Mesothelial cell of epicardium (in vitro differentiated cells): ENCODE results near the gene FOXK1. TPM values are rescaled to one million over a fixed set of nuclear protein-coding genes. Genes with fewer than 3 reads are reported as not detected.

Experiments
- DNase-seq, 2 experiments: peaks; one replicate each; pipeline ENCODE4 v3.0.0; 2021; ENCODE audit warnings: low spot score in 2 of 2; ENCODE audit not compliant: unreplicated experiment in 2 of 2
- H3K27ac Mint-ChIP-seq: 2 replicates; pipeline ENCODE4 v1.8.0; 2021; ENCODE audit warnings: mixed read lengths
- H3K27me3 Mint-ChIP-seq: 2 replicates; pipeline ENCODE4 v1.8.0; 2021; ENCODE audit warnings: low read depth, mixed read lengths
- H3K36me3 Mint-ChIP-seq: 2 replicates; pipeline ENCODE4 v1.8.0; 2021; ENCODE audit warnings: mixed read lengths
- H3K4me1 Mint-ChIP-seq: 2 replicates; pipeline ENCODE4 v1.8.0; 2021; ENCODE audit warnings: mixed read lengths
- H3K4me3 Mint-ChIP-seq: 2 replicates; pipeline ENCODE4 v1.8.0; 2021; ENCODE audit warnings: mild to moderate bottlenecking, moderate library complexity, mixed read lengths
- H3K9me3 Mint-ChIP-seq: 2 replicates; pipeline ENCODE4 v1.8.0; 2021; ENCODE audit warnings: mixed read lengths
- total RNA-seq: library from RNA; stranded (reverse); gene quantifications from 3 replicates; pipeline ENCODE4 v1.2.1, GENCODE V29; 2021
- TF ChIP-seq, protein P1 (sequence below): fragments of 200-600 bp; sonication (generic); IDR thresholded peaks from one replicate; pipeline ENCODE4 v1.5.0; 2021; ENCODE audit warnings: antibody characterized with exemption; ENCODE audit not compliant: unreplicated experiment

Gene FOXK1
- total RNA-seq, 1 donor from 2014 or later: 57.3 TPM

GRCh38 chr7:4711634-4712033 is 29.5 kb downstream of the FOXK1 start:
- peaks cover 6% of the 10 kb centered on the region for H3K9me3 Mint-ChIP-seq
- no peak overlapping the region for H3K27ac Mint-ChIP-seq
- TF ChIP-seq, protein P1, sequence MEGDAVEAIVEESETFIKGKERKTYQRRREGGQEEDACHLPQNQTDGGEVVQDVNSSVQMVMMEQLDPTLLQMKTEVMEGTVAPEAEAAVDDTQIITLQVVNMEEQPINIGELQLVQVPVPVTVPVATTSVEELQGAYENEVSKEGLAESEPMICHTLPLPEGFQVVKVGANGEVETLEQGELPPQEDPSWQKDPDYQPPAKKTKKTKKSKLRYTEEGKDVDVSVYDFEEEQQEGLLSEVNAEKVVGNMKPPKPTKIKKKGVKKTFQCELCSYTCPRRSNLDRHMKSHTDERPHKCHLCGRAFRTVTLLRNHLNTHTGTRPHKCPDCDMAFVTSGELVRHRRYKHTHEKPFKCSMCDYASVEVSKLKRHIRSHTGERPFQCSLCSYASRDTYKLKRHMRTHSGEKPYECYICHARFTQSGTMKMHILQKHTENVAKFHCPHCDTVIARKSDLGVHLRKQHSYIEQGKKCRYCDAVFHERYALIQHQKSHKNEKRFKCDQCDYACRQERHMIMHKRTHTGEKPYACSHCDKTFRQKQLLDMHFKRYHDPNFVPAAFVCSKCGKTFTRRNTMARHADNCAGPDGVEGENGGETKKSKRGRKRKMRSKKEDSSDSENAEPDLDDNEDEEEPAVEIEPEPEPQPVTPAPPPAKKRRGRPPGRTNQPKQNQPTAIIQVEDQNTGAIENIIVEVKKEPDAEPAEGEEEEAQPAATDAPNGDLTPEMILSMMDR: no peak
- peaks cover 21% of the 10 kb centered on the region for H3K4me1 Mint-ChIP-seq
- H3K4me3 Mint-ChIP-seq: no peak overlapping the region
- H3K27me3 Mint-ChIP-seq: no peaks in the 10 kb centered on the region
- H3K36me3 Mint-ChIP-seq: peaks cover 35% of the 10 kb centered on the region
- no peak for DNase-seq

DNA sequence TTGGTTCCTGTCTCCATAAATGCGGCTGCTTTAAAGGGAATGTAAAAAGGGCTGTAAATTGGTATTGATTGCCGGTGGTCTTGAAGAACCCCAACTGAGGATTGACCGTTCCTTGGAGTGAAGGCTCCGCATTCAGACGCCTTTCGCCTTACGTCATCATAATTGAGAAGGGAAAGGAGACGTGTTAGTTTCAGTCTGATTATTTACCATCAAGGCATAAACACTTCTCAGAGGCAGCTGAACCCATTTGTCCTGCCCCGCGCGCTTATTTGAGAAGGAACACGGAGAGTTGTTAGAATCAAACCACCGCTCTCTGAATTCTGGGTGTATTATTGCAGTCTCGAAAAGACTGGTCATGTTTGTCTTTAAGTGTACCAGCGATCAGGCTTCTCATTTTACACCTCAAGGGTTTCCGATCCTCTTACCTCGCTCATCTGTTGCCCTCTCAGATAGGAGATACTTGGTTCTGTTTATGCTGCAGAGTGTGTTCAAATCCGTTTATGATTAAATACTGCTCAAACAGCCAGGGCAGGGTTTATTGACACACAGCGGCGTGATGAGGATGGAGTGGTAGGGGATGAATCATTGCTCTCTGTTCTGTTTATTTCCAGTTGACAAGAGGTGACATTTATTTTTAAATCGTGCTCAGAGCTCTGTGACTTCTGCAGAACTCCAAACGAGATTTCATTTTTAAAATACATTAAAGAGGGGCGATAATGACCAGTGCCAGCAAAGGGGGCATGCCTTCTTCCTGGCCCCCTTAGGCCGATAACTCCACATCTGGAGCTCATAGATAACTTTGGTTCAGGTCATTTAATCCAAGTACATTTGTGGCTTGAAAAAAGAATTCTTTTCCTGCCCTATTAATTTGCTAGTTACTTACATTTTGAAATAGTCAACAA is 30.4 kb downstream of the FOXK1 start:
- Mint-ChIP-seq H3K4me1 (peaks cover 12% of the 10 kb centered on the region), H3K9me3 (peaks cover 6% of the 10 kb centered on the region), H3K27me3 (no peaks in the 10 kb centered on the region), H3K36me3 (peaks cover 41% of the 10 kb centered on the region), H3K27ac (no peak overlapping the region), H3K4me3 (no peak overlapping the region)
- TF ChIP-seq, protein P1: no peak
- no peak for DNase-seq

DNA sequence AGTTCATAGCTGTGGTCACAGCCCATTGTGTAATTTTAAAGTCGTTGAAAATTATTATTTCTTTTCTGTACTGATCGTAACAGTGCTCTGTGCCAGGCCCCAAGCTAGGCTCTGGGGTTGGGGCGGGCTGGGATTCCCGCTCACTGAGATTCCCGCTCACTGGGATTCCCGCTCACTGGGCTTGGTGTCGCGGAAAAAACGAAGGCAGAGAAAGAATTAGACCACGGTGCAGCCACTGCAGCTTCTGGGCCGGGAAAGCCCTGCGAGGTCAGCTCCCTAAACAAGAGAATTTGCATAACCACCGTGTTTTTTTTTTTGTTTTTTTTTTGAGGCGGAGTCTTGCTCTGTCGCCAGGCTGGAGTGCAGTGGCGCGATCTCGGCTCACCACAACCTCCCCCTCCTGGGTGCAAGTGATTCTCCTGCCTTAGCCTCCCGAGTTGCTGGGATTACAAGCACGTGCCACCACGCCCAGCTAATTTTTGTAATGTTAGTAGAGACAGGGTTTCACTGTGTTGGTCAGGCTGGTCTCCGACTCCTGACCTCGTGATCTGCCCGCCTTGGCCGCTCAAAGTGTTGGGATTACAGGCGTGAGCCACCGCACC is 31.2 kb downstream of the FOXK1 start:
- H3K27me3 Mint-ChIP-seq: no peaks in the 10 kb centered on the region
- H3K4me1 Mint-ChIP-seq: peaks cover 5% of the 10 kb centered on the region
- H3K36me3 Mint-ChIP-seq: peaks cover 45% of the 10 kb centered on the region
- DNase-seq: no peak
- TF ChIP-seq, protein P1: no peak
- no peak overlapping the region for H3K27ac Mint-ChIP-seq
- H3K9me3 Mint-ChIP-seq: peaks cover 6% of the 10 kb centered on the region
- no peak overlapping the region for H3K4me3 Mint-ChIP-seq

DNA sequence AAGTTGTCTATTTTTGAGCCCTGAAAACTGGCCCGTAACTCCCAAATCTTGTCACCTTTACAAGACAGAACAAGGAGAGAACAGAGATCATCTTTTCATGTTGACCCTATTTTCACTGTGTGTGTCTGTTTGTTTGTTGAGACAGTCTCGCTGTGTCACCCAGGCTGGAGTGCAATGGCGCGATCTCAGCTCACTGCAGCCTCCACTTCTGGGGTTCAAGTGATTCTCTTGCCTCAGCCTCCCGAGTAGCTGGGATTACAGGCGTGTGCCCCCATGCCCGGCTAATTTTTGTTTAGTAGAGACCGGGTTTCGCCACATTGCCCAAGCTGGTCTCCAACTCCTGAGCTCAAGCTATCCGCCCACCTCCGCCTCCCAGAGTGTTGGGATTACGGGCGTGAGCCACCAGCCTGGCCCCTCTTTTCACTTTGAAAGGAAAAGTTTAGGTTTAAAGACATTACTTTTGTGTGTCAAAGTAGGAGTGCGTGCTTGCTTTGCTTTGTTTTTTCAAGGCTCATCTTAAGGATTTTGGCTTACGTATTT is 32.1 kb downstream of the FOXK1 start:
- H3K4me3 Mint-ChIP-seq: no peak overlapping the region
- no peak overlapping the region for H3K27ac Mint-ChIP-seq
- TF ChIP-seq, protein P1: no peak
- peaks cover 2% of the 10 kb centered on the region for H3K4me1 Mint-ChIP-seq
- peaks cover 45% of the 10 kb centered on the region for H3K36me3 Mint-ChIP-seq
- H3K27me3 Mint-ChIP-seq: no peaks in the 10 kb centered on the region
- DNase-seq: no peak
- H3K9me3 Mint-ChIP-seq: peaks cover 6% of the 10 kb centered on the region

GRCh38 chr7:4714767-4715409 is 32.8 kb downstream of the FOXK1 start:
- peaks cover 2% of the 10 kb centered on the region for H3K4me1 Mint-ChIP-seq
- DNase-seq: no peak
- no peaks in the 10 kb centered on the region for H3K27me3 Mint-ChIP-seq
- peaks cover 44% of the 10 kb centered on the region for H3K36me3 Mint-ChIP-seq
- peaks cover 6% of the 10 kb centered on the region for H3K9me3 Mint-ChIP-seq
- no peak overlapping the region for H3K4me3 Mint-ChIP-seq
- H3K27ac Mint-ChIP-seq: no peak overlapping the region
- TF ChIP-seq, protein P1: no peak
